HG03354 (cell line): ENCODE results near the gene ZFYVE28.
A peak's percentile ranks its signal among the peaks of the same experiment; 100 is the strongest.
"Not testable (repeated sequence)": the region's sequence is repeated elsewhere in the genome, so short reads cannot be mapped to it uniquely, and the experiment has no call there.

Source experiments
- ATAC-seq: cut with Tn5 transposase; IDR thresholded peaks from one replicate; pipeline ENCODE4 v1.9.1; 2021; ENCODE audit warnings: mild to moderate bottlenecking; ENCODE audit not compliant: unreplicated experiment, poor library complexity, severe bottlenecking

ZFYVE28 gene

DNA sequence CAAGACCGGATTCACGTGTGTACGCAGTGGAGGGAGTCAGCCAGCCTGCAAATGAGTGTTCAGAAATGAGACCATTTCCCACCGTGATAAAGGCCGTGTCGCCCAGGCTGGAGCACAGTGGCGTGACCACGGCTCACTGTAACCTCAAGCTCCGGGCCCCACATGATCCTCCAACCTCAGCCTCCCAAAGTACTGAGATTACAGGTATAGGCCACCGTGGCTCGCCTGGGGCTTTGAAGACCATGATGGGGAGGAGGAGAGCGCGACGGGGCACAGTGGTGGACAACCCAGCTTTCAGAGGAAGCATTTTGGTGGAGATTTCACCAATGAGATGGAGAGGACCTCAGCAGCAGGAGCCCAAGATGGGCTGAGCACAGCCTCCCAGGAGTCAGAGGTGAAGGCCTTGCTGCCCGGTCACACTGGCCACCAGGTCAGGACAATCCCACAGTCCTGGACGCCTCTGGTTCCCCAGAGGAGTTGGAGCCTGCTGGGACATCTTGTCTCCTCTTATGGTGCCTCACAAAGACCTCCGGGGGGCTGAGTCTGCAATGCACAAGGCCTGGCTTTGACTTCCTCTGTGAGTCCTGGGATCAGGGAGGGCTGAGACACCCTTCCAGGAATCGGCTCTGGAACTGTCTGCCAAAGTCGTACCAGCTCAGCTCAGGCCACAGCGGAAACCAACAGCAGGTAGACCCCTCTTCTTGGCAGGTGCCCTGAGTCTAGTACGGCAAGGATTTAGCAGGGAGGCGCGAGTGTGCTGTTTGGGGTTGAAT, 134.1 kb downstream of the ZFYVE28 start:
- ATAC-seq: no peak

DNA sequence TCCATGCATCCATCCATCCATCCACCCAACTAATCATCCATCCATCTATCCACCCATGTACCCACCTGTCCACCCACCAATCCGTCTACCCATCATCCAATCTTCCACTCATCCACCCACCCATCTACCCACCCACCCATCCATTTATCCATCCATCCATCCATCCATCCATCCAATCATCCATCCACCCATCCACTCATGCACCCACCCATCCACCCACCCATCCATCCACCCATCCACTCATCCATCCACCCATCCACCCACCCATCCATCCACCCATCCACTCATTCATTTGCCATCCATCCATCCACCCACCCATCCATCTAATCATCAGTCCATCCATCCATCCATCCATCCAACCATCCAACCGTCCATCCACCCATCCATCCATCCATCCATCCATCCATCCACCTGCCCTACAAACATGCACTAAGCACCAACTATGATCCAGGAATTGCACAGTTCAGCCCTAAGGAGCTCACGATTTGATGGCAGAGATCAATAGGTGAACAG, 135.2 kb downstream of the ZFYVE28 start:
- ATAC-seq: no peak

DNA sequence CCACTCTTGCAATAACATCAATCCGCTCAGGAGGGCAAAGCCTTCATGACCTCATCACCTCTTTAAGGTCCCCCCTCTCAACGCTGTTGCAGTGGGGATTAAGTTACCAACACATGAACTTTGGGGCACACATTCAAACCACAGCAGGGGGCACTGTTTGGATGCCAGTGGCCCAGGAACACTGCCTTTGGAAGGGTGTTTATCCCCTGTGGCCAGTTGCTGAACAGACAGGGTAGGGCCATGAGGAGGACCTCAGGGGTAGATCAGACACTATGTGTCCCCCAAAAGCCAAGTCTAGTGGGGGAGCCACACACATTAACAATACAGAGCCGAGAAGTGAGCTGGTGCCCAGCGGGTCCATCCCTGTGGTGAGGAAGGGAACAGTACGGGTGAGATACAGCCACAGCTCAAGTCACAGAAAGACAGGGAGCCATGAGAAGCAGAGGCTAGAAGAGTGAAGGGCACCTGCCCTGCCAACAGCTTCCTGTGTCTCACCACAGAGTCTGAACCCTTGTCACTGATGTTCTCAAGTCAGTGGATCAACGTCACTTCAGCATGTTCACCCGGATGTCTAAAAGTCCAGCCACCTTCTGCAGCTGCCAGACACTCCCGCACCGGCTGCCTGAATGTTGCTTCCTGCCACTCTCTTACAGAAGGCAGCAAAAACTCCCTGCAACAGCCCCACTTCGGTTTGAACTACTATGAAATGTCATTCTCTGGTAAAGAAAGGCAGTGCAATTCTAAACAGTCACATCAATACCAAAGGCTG, 136.7 kb downstream of the ZFYVE28 start:
- peak; percentile 82 for ATAC-seq

DNA sequence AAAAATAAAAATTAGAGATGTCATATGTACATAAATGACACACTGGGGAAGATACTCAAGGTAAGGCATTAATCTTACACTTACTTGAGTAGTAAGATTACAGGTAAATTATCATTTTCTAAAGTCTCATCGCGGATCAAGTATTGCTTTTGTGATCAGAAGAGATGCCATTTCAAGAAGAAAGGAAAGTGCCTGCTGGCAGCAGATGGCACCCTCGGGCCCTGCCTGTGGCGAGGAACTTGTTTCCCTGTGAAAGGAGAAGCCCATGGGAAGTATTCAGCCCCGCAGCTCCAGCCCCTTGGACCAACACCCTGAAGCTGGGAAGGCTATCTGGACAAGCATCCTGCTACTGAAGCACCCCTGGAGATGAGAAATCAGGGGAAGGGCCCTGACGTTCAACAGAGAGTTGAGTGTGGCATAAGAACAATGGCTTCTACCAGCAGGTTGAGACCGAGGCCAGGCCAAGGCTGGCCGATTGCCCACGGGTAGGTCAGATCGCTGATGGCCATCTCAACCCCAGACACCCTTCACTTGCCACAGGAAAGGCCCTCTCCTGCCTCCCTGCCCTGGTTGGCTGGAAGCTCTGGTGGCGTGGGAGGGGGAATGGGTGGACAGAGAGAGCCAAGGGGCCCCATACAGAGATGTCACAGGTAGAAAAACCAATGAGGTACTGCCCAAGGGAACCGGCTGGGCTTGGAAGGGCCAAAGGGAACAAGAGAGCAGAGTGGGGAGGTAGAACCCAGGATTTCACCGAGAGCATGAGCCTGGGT, 137.7 kb downstream of the ZFYVE28 start:
- no peak for ATAC-seq

DNA sequence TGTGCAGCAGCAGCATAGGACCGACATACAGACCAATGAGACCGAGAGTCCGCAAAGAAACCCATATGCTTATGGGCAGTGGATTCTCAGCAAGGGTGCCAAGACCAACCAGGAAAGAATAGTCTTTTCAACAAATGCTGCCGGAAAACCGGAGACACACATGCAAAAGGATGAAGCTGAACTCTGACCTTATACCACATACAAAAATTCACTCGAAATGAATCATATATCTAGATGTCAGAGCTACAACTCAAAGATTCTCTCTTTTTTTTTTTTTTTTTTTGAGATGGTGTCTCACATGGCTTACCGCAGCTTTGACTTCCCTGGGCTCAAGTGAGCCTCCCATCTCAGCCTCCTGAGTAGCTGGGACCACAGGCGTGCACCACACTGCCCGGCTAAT, 140.5 kb downstream of the ZFYVE28 start:
- no peak for ATAC-seq

DNA sequence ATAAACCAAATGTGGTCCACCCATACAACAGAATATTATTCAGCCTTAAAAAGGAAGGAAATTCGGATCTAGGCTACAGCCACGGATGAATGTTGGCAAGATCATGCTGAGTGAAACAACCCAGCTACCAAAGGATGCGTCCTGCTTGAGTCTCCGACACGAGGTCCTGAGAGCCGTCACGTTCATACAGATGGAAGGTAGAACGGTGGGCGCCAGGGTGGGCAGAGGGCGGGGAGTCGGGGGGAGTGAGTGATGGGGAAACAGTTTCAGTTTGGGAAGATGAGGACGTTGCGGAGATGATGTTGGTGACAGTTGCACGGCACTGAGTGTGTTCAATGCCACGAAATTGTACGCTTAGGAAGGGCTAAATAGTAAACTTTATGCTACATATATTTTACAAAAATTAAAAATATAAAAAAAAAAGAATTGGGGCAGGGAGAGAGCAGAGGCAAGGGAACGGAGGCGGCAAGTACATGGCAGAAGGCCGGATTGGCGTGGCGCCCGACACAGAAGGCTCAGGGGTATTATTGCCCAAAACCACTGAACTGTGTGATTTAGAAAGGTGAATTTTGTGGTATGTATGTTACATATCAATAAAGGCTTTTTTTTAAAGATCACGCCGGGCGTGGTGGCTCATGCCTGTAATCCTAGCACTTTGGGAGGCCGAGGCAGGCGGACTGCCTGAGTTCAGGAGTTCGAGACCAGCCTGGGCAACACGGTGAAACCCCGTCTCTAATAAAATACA, 141.7 kb downstream of the ZFYVE28 start:
- no peak for ATAC-seq

DNA sequence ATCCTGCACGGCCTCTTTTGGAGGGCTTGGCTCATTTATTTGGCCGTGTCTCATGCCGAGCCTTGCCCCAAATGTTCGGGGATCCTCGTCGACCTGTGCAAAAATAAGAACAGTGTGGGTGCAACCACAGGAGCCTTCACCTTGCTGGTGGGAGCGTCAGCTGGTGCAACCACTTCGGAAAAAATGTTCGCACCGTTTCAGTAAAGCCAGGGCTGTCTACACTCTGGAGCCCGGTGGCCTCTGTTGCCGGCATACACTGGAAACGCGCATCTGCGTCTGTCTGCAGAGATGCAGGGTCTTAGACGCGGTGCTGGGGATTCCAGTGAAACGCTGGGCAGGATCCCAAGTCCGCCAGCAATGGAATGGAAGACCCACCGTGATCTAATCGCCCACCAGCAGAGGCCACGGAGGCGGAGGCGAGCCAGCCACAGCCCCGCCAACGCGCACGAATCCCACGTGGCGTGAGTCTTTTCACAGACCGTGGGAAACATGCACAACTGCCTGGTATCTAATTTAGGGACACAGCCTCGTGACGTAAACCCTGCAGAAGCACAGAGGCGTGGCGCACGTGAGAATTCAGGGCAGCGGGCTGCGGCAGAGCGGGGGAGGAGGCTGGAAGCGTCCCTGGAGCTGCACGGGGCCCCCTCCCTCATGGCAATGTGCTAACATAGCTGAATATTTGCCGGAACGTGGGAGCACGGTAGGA, 142.7 kb downstream of the ZFYVE28 start:
- no peak for ATAC-seq

DNA sequence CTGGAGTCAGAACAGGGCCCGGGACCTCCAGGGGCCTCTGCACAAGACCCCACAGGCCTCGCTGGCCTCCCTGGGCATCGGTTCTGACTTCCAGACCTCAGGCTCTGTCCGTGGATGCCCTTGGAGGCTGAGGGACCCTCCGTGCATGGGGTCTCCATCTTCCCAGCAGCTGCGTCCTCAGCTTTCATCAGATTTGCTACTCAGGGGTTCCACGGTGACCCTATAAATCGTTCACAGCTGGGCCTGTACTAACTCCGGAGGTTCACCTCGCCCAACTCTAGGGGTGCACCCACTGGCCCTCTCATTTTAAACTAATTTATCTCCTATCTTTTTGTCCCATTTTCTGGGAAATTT, 143.4 kb downstream of the ZFYVE28 start:
- ATAC-seq: not testable (repeated sequence)

DNA sequence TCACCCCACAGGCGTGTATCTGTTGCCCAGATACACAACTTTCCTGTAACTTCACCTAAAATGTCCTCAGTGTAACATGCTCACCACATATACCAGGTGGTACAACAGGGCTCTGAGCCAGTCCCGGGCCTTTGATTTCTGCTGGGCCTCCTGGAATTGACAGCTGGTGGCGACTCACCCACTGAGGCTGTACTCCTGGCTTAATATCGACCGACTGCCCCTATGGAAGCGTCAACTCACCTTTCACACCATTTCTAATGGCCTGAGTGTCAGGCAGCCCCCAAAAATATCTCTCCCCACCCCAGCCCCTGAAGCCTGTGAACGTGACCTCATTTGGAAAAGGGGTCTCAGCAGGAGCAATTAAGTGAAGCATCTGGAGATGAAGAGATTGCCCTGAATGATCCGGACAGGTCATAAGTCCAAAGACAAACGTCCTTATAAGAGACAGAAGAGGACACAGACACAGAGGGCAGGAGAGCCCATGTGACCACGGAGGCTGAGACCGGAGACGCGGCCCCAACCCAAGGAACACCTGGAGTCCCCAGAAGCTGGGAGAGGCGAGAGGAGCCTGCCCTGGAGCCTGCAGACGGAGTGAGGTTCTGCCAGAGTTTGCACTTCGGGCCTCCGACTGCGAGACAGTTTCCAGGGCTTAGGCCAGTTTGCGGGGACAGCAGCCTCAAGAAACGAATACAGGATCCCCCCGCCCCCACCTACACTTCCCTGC, 144.0 kb downstream of the ZFYVE28 start:
- ATAC-seq: no peak

DNA sequence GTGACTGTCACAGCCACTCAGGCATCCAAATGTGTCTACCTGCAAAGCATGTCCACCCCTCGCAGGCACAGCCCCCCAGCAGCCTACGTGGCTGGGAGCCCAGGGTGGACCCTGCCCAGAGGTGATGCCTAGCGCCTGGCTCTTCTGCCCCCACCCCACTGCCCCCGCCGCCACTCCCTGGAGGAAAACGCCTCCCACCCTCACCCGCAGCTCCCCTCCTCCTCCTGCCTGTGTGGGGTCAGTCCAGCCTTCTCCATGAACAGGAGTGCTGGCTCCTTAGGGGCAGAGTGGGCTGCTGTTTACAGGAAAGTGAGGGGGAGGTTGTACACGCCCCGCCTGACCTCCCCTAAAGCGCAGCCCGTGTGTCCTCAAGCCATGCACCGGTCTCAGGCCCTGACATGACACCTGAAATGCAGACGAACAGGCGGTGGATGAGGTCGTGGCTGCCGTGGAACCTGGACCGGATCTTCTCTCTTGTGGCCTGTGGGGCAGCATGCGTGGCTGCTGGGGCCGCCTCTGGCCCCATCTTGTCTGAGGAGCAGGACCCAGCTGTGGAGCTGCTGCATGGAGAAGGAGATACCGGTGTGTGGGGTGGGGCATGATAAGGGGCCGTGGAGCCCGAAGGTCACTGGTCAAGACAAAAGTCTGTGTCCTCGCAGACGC, 144.7 kb downstream of the ZFYVE28 start:
- no peak for ATAC-seq

DNA sequence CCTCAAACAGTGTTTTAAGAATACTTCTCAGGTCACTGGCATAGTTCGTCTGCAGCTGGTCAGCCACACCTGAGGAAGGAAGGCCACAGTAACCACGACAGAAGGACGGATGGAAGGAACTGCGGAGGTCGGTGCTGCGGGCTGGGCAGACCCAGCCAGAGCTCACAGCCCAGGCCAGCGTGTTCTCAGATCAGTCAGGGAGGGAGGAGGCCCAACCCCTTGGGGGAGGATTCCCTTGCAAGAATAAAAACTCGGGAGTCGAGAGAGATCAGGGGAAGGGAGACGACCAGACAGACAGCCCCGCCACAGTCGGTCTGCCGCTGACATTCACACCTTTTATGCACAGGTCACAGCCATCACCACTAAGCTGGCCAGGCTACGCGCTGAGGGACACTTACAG, 145.2 kb downstream of the ZFYVE28 start:
- no peak for ATAC-seq

DNA sequence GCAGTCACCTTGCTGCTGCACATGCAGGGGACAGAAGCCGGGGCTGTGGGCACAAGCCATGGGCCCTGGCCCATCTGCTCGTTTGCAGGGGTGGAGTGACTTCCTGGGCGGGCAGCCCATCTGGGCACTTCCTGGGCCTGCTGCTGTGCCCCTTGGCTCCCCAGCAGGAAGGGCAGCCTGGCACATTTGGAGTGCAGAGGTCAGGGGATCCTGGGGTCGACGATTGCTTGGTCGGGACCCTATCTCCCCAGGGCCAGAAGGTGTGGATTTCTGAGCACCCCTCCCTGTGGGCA, 145.7 kb downstream of the ZFYVE28 start:
- no peak for ATAC-seq

DNA sequence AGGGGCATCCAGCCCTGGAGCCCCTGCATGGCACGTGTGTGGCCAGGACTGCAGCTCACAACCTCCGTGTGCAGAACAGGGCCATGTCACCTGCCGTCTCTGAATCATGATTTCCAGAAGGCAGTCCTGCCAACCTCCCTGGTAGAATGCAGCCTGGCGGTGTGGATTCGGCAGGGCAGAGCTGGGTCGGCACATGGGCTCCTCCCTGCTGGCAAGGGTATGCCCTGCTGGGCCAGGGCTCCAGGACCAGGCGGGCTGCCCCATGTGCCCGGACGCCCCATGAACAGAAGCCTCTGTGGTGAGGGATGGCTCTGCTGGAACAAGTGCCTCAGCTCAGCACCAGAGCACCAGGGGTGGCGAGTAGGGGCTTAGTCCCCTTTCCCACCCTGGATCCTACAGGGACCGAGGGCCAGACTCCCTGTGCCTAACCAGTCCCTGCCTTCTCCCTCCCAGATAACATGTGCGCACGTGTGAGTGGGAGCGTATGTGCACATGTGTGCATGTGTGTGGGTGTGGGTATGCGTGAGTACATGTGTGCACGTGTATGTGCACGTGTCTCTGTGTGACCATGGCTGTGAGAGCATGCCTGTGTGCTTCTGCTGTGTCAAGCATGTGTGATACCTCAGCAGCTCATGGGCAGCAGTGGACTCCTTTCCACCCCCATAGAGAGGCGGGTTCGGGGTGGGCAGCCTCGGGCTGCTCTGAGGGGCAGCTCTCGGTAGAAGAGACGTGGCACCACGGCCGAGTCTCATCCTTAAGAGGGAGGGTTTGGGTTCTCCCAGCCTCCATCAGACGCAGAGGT, 146.2 kb downstream of the ZFYVE28 start:
- ATAC-seq: no peak

DNA sequence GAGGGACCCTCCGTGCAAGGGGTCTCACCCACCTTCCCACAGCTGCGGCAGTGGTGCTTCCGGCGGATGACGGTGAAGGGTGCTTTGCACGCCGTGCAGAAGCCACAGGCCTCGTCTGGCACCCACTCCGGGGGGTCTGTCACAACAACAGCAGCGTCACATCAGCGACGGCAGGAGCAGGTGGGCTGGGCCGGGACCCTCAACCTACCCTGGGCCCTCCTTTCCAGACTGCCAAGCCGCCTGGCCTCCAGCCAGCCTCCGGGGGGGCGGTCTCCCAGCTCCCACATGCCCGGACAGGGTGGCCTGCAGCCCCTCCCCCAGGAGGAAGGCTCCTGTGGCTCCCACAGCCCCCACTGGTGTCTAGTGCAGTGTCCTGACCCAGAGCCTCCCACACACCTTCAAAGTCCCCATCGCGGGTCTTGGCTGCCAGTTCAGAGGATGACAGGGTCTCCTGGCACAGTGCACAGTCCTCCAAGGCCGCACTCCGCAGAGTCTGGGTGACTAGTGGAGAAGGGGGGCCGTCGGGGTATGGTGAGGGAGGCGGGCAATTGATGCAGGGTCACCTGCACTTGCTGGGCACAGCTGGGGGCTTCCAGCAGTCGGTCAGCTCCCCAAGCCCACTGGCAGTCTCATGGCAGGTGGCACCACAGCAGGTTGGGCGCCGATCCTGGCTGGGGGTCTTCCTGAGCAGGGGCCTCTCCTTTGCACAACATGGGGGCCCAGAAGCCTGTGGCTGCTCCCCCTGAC, 147.0 kb downstream of the ZFYVE28 start:
- no peak for ATAC-seq

DNA sequence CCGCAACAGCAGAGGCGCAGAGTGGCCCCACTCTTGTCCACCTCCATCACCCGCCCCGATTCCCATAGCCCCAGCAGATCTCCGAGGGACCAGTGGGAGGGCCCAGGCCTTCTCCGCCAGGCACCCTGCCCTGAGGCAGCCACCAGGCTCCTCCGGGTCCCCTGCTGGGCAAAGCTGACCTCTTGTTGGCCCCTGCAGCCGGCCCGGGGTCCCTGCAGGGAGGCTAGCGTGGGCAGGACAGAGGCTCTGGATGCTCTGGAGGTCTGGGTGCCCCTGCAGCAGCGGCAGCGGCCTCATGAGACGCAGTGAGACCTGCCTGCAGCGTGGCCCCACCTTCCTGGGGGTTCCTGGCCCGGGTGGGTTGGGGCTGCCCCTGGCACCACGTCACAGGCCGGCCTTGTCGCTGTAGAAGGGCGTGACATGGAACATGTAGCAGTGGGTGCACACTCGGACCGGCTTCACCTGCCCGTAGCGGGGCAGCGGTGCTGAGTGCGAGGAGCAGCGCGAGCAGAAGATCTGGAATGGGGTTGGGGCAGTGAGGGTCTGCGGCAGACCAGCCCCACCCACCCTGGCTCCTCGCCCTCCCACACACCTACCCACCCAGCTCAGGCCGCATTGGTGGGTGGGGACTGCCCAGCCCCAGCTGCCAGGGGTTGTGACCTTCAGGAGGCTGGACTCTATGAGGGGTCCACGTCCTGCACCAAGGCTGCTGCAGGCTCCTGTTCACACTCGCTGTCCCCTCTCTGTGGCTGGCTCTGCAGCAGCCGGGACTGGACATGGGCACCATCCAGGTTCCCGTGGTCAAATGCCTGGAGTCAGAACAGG, 147.9 kb downstream of the ZFYVE28 start:
- no peak for ATAC-seq

DNA sequence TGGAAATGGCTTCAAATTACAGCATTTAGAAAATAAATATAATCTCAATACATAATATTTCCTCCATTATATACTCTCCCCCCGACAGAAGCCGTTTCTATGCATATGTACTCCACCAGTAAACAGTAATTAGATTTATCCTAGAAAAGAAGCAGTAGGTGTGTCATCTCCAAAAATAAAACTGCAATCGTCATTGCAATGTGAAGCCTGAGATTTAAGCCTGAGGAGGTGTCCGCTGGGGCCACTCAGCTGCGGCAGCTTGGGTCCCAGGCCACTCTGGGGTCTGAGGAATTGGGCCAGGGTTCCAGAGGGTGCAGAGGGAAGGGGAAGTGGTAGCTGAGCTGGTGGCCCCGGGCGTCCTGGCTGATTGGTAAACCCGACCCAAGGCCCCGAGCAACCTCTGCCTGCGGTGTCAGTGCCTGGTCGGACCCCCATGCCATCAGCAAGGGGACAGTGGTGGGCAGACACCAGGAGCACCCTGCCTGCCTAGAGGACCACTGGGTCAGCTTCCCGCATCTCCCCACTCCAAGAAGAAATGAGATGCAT, 148.8 kb downstream of the ZFYVE28 start:
- no peak for ATAC-seq
